Heart right ventricle (tissue), 16 donors: ENCODE results near the gene ACOD1. TPM values are rescaled to one million over a fixed set of nuclear protein-coding genes. Genes with fewer than 3 reads are reported as not detected.

Source experiments
- ATAC-seq, 8 donors: fragments of 200-7000 bp; cut with Tn5 transposase; one replicate each; pipeline ENCODE4 v1.9.1; 2020; ENCODE audit warnings: mild to moderate bottlenecking in 8 of 8, moderate library complexity in 8 of 8, moderate number of reproducible peaks in 1 of 8
- DNase-seq, 2 donors: peaks; one replicate each; pipeline ENCODE4 v3.0.0-alpha.2; 2020
- H3K27ac ChIP-seq, 10 donors: fragments of 200-600 bp; sonication (generic) in 2 of 10; one replicate each; pipeline versions ENCODE4 v1.5.0 to v1.8.0; 2020 to 2022; ENCODE audit warnings: mild to moderate bottlenecking in 3 of 10
- H3K27me3 ChIP-seq, 7 donors: fragments of 200-600 bp; one replicate each; pipeline ENCODE4 v1.8.0; 2021 to 2022; ENCODE audit warnings: mild to moderate bottlenecking in 2 of 7
- H3K36me3 ChIP-seq, 9 donors: fragments of 200-600 bp; sonication (generic) in 1 of 9; one replicate each; pipeline versions ENCODE4 v1.5.0 to v1.8.0; 2020 to 2022; ENCODE audit warnings: mild to moderate bottlenecking in 2 of 9
- H3K4me1 ChIP-seq, 9 donors: fragments of 200-600 bp; sonication (generic) in 1 of 9; one replicate each; pipeline versions ENCODE4 v1.5.0 to v1.8.0; 2020 to 2022; ENCODE audit warnings: mild to moderate bottlenecking in 4 of 9
- H3K4me3 ChIP-seq, 10 donors: fragments of 200-600 bp; sonication (generic) in 2 of 10; one replicate each; pipeline versions ENCODE4 v1.5.0 to v1.8.0; 2020 to 2022; ENCODE audit warnings: mild to moderate bottlenecking in 7 of 10, moderate library complexity in 2 of 10
- H3K9me3 ChIP-seq, 11 donors: fragments of 200-600 bp in 10 of 11; sonication (generic) in 2 of 11; one replicate each; pipeline versions ENCODE4 v1.5.0 to v1.8.0; 2013 to 2022; ENCODE audit warnings: mild to moderate bottlenecking in 2 of 11, control low read depth in 1 of 11, moderate library complexity in 1 of 11
- WGBS, 2 donors: extraction: QIAGEN DNeasy Blood & Tissue Kit; methylation state at CpG; one replicate each; pipeline ENCODE4 v1.1.7; 2013; ENCODE audit warnings: inconsistent platforms in 1 of 2; 5-methylcytosine and 5-hydroxymethylcytosine counted together
- intact Hi-C, 10 donors: fragments of 100-400 bp; cut with DNase I; formaldehyde crosslinking; loops; one replicate each; pipeline versions ENCODE4 v1.11.1 to v1.14.2; 2022
- polyA plus RNA-seq, 2 donors: library from polyadenylated mRNA; stranded (reverse); fragments of 200-250 nt; gene quantifications; one replicate each; pipeline ENCODE4 v1.2.3, GENCODE V29; 2013
- total RNA-seq, 10 donors: library from RNA; stranded (reverse); fragmentation: NEBNext Ultra II Directional in 3 of 10; extraction: Animal tissue kit (Norgen Biotek cat#: 25700) in 3 of 10; gene quantifications; one replicate each; pipeline versions ENCODE4 v1.2.1 to v1.2.4, GENCODE V29; 2021 to 2023
- TF ChIP-seq, protein P1 (sequence below), 9 donors: fragments of 200-600 bp; sonication (generic) in 2 of 9; IDR thresholded peaks; one replicate each; pipeline versions ENCODE4 v1.5.0 to v1.8.0; 2021 to 2022; ENCODE audit warnings: antibody characterized with exemption in 9 of 9, mild to moderate bottlenecking in 5 of 9, moderate library complexity in 1 of 9
- donor health status: Arrhythmogenic right ventricular cardiomyopathy.
- donor health status: ischemic (EF 13 %, LVEDD 7.1; RV severe dilation, severe dysfunction).
- donor health status: healthy with polysubstance abuse.
- donor health status: DM: no; HTN: yes; CAD: no.
- donor health status: DM: no; HTN: no; CAD: no.
- donor health status: ischemic (EF 25% LVEDD 6.9; RV normal size, moderate dysfunction).
- donor health status: ischemic (EF 25% LVEDD 5.7; RV mildly dilated, moderate dysfunction).
- donor health status: healthy.
- donor health status: DM: yes; HTN: yes; CAD: no.
- donor health status: Ischemic cardiomyopathy.
- donor health status: ischemic (EF 35%, LVEDD 5.7; RV mildly dilated, moderate dysfunction).
- donor health status: nonischemic (EF 11% LVEDD 7.7; RV severe dilation, severe dysfunction).
- donor health status: DM: yes; HTN: yes; CAD: no.
- donor health status: PGD.
- donor health status: ischemic (EF 29% LVEDD 5.4; RV normal size, mild dysfunction).
- donor health status: nonischemic (EF 23%, LVEDD 6.1; RV moderate dilation, normal function).

ACOD1 gene
- total and polyA plus RNA-seq, 12 donors: 0.51 TPM; not detected in 11

DNA sequence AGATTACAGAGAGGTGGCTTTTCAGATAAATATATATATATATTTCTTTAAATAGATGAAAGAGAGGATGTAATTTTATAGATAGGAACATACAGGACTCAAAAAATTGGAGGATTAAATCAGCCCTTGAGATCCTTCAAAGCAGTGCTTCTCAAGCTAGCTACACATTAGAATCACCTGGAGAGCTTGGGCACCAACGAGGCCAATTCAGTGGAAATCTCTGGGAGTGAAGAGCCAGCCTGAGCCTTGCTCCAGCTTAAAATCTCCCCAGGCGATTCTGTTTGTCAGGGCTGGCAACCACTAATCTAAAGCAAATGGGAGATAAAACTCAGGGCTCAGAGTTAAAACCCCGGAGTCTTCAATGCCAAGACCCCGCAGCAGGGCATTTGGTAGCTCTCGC lies 28.6 kb downstream of the ACOD1 start:
- Histone ChIP-seq H3K27me3 (peaks cover 0 to 61% (median 19%) of the 10 kb centered on the region in 7 donors), H3K27ac (no peak overlapping the region), H3K36me3 (no peaks in the 10 kb centered on the region), H3K4me3 (no peak overlapping the region), H3K4me1 (peaks cover 0 to 16% (median 6%) of the 10 kb centered on the region in 9 donors), H3K9me3 (no peaks in the 10 kb centered on the region)
- 74 to 85% methylated on average over 5 of the region's 5 CpGs for WGBS, 2 donors
- intact Hi-C loops: loop anchor here in 1 of 10 donors (5.0 kb wide), 1 partner anchor 1105 kb away; no protein-coding TSS in a partner anchor
- DNase-seq: no peak
- no peak for ATAC-seq
- TF ChIP-seq, protein P1, sequence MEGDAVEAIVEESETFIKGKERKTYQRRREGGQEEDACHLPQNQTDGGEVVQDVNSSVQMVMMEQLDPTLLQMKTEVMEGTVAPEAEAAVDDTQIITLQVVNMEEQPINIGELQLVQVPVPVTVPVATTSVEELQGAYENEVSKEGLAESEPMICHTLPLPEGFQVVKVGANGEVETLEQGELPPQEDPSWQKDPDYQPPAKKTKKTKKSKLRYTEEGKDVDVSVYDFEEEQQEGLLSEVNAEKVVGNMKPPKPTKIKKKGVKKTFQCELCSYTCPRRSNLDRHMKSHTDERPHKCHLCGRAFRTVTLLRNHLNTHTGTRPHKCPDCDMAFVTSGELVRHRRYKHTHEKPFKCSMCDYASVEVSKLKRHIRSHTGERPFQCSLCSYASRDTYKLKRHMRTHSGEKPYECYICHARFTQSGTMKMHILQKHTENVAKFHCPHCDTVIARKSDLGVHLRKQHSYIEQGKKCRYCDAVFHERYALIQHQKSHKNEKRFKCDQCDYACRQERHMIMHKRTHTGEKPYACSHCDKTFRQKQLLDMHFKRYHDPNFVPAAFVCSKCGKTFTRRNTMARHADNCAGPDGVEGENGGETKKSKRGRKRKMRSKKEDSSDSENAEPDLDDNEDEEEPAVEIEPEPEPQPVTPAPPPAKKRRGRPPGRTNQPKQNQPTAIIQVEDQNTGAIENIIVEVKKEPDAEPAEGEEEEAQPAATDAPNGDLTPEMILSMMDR (IDR thresholded peaks at IDR 0.05): no peak

DNA sequence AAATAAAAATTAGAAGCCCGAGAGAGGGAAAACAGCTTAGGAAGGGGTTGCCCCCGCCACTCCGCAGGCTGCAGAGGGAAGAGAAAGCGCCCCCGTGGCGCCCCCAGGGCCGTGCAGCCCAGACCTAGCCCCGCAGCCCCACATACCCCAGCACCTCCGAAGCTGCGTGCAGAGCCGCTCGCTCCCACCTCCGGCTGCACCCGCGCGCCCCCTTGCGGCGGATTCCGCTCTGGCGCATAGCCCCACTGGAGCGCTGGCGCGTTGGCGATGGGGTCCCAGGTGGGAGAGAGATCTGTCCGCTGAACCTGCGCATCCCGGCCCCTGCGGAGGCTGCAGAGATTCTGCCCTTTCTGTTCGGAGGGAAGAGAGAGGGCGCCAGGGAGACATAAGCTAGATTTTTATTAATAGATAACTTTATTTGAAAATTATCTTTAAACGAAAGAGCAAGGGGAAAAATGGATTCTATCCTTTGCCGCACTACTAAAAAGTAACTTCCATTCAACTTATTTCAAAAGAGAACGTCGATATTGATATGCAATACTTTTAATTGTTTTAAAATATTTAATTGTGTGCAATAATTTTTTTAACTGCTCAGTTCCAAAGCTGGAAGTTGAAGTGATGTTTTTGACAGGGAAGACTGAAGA lies 31.9 kb downstream of the ACOD1 start:
- intact Hi-C loops: loop anchor here in 6 of 10 donors (5.0 to 10.0 kb wide), 4 partner anchors 155 to 1108 kb away; no protein-coding TSS in a partner anchor
- WGBS, 2 donors: 4% methylated on average over 34 of the region's 34 CpGs
- TF ChIP-seq, protein P1 (IDR thresholded peaks at IDR 0.05): peak; percentile 89 to 99 (median 98)
- Histone ChIP-seq H3K4me3 (peak overlapping the region in 8 of 10 donors; percentile 12 to 43 (median 36)), H3K9me3 (no peaks in the 10 kb centered on the region), H3K27me3 (peaks cover 0 to 42% (median 19%) of the 10 kb centered on the region in 7 donors), H3K27ac (no peak overlapping the region), H3K4me1 (peaks cover 0 to 11% (median 6%) of the 10 kb centered on the region in 9 donors), H3K36me3 (no peaks in the 10 kb centered on the region)
- DNase-seq: peak; percentile 76 to 87
- ATAC-seq: peak; percentile 92 to 99 (median 96)

DNA sequence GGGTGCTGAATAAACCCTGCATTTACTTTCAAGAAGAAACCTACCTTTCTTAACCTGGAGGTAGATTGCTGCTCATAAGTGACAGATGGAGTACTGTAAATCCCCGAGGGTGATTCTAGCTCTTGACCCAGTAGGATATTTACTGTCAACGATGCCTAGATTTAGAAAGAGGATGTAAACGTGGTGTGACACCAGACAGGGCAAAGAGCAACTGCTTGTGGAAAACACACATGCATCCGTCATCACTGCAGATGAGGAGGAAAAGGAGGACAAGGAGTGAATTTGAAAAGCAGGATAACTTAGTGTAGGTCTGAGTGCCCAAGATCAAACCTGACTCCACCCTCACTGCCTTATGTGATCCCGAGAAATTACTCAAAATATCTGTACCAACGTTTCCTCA lies 33.8 kb downstream of the ACOD1 start:
- WGBS, 2 donors: 49 to 53% methylated on average over 6 of the region's 6 CpGs
- no peak for ATAC-seq
- H3K27me3 ChIP-seq: peaks cover 0 to 40% (median 19%) of the 10 kb centered on the region in 7 donors
- TF ChIP-seq, protein P1 (IDR thresholded peaks at IDR 0.05): no peak
- intact Hi-C loops: loop anchor here in 6 of 10 donors (5.0 to 10.0 kb wide), 4 partner anchors 157 to 1110 kb away; no protein-coding TSS in a partner anchor
- no peak overlapping the region for H3K27ac ChIP-seq
- no peak for DNase-seq
- H3K36me3 ChIP-seq: no peaks in the 10 kb centered on the region
- peaks cover 0 to 11% (median 6%) of the 10 kb centered on the region in 9 donors for H3K4me1 ChIP-seq
- no peaks in the 10 kb centered on the region for H3K9me3 ChIP-seq
- H3K4me3 ChIP-seq: no peak overlapping the region

DNA sequence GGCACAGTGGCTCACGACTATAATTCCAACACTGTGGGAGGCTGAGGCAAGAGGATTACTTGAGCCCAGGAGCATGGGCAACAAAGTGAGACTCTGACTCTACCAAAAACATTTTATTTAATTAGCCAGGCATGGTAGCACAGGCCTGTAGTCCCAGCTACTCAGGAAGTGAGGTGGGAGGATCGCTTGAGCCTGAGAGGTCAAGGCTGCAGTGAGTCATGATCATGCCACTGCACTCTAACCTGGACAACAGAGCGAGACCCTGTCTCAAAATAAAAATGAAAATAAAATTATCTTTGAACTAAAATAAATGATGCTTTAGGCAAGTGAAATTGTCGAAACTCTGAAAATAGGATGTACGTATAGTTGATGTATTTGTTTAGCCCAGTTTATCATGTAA lies 35.4 kb downstream of the ACOD1 start:
- intact Hi-C loops: loop anchor here in 6 of 10 donors (5.0 to 10.0 kb wide), 4 partner anchors 159 to 1111 kb away; no protein-coding TSS in a partner anchor
- DNase-seq (no peak), ATAC-seq (no peak)

More for the DNA sequence above, 35.4 kb downstream of the ACOD1 start:
- peaks cover 0 to 11% (median 6%) of the 10 kb centered on the region in 9 donors for H3K4me1 ChIP-seq
- no peak overlapping the region for H3K27ac ChIP-seq
- H3K9me3 ChIP-seq: no peaks in the 10 kb centered on the region
- 69 to 75% methylated on average over 5 of the region's 5 CpGs for WGBS, 2 donors
- no peaks in the 10 kb centered on the region for H3K36me3 ChIP-seq
- H3K27me3 ChIP-seq: peaks cover 0 to 31% (median 19%) of the 10 kb centered on the region in 7 donors
- TF ChIP-seq, protein P1 (IDR thresholded peaks at IDR 0.05): no peak
- H3K4me3 ChIP-seq: no peak overlapping the region
